NCI-H2029 (cell line): ENCODE measurements around the gene ZACN.

ENCODE experiments used
- DNase-seq: peaks from one replicate; lab custom pipeline; 2025; lab: John Stamatoyannopoulos, UW

Gene ZACN

DNA sequence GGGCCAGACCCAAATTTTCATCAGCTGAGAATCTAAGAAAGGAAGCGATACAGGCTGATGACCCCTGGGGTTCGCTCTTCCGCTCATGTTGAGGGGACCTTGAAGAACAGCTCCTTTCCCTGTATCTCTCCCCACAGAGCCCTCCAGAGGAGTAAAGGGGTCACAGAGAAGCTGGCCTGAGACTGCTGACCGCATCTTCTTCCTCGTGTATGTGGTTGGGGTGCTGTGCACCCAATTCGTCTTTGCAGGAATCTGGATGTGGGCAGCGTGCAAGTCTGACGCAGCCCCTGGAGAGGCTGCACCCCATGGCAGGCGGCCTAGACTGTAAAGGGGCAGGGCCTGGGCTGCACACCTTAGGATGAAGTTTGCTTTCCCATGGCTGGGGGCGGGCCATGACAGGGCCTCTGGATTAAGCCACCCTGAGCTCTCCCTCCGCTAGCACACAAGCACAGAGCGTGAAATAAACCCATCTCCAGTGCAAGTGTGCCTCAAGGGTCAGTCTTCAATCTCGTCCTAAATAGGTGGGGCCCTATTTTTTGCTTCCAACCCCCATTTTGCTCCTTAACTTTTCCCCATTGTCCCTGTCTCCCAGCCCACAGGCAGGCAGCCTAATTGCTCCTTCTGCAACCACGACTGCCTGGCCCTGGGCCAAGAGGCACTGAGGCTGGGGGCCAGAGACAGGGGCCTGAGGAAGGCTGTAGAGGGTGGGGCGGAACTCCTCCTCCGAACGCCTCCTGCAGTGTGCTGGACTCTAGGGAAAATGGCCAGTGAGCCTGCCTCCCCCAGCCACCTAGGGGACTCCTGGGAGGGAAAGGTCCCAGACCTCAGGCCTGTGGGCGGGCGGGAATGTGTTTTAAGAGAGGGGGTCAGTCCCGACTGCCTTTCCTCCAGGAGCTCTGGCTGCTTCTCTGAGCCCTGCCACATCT, 3.6 kb downstream of the ZACN start:
- no peak for DNase-seq

DNA sequence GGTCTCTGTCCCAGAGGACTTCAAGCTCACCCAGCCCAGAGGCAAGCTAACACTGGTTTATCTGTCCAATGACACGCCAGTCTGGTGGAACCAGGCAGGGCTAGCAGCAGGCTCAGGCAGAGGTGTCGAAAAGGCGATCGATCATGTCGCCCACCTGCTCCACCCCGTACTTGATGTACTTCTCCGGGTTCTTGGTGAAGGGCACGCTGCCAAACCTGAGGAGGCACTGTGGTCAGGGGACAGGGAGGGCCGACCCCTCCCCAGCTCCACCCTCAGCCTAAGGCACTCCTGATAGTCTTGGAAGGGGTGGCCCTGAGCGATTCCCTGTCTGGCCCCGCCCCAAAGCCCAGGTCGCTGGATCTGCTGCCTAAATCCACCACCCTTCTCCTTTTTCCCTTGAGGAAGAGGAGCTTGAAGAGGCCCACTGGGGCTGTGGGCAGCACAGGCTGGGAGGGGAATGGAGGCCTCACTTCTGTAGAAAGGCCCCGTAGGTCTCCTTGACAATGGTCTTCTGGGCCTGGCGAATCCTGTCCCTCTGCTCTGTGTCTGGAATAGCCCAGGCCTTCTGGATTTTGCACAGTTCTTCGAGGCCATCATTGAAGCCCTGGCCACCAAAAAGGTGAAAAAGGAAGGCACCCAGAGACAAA, 4.7 kb downstream of the ZACN start:
- DNase-seq, result no peak

DNA sequence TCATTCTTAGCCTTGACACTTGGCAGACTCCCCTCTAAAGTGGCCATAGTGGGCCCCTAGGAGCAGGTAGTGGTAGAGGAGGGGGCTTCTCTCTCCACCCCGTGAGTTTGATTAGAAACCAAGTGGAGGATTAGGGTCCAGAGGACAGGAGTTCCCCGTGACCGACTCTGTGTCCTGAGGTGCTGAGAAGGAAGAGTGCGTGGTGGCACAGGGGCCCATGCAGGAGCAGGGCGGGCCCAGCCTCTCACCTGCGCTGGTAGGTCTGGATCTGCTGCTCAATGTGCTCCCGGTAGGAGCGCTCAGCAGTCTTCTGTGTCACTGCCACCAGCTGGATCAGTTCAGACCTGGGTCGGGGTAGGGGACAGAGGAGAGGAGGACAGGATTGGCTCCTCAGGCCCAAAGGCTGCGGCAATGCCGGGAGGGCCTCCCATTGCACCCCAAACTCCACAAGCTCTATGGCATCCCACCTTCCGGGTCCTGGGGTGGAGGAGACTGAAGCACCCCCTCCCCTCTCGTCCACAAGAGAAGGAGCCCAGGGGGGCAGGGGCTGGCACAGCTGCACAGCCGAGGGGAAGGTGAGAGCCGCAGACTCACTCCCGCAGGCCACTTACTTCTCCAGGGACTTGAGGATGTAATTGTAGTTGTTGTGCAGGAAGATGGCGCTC, 6.2 kb downstream of the ZACN start:
- DNase-seq, result no peak

DNA sequence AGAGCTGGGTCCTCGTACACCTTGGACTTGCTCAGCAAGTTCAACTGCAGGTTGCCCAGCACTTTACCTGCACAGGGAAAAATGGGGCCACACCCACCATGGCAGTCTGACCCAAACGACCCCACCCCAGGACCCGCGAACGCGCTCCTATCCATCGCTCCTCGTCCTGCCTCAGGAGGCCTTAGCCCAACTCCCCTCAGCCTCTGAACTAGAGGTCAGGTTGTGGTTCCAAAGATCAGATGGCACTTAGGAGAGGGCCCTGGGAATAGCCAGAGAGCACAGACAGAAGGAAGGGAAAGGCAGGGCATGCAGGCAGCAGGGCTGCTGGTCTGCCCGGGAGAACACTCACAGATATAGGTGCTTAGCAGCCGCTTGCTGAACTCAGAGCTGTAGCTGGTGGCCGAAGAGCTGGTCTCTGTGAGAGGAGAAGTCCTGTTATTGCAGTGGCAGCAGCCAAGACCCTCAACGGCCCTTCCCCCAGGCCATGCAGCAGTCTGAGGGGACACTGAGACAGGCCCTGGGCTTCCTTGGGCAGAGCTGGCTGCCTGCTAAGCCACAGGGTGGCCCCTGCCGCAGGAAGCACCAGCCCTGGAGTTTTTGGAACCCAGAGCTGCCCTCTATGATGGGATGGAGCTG, 6.9 kb downstream of the ZACN start:
- no peak for DNase-seq

DNA sequence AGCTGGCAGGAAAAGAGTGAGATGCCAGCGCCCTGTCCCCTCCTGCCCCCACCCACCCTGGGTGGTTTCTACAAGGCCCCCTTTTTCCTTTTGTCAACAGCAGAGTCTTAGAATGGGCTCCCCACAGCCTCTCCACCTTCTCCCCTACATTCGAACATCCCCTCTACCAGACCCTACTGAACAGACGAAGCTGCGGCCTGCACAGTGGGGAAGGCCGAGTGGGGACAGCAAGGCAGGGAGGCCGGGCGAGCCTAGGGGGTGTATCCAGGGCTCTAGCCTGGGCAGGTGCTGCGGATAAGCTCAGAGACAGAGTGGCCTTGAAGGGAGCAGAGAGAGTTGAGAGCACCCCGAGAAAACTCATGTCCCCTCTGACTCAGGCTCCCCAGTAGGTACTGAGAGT, 7.4 kb downstream of the ZACN start:
- DNase-seq, result no peak

DNA sequence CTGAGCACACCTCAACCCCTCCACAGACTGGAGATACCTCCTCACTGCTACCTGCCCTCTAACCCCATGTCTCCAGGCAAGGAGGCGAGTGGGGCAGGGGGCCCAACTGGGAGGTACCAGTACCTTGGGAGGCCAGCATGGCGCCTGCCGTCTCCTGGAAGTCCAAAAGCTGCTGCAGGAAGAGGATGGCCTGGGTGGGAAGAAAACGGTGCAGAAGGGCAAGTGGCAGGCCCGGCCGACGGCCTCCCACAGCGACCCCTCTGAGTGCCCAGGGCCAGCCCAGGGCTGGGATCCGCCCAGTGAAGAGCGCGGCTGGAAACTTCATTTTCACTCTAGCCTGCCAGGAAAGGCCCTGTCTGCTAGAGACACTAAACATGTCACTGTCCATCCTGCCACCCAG, 8.5 kb downstream of the ZACN start:
- no peak for DNase-seq

DNA sequence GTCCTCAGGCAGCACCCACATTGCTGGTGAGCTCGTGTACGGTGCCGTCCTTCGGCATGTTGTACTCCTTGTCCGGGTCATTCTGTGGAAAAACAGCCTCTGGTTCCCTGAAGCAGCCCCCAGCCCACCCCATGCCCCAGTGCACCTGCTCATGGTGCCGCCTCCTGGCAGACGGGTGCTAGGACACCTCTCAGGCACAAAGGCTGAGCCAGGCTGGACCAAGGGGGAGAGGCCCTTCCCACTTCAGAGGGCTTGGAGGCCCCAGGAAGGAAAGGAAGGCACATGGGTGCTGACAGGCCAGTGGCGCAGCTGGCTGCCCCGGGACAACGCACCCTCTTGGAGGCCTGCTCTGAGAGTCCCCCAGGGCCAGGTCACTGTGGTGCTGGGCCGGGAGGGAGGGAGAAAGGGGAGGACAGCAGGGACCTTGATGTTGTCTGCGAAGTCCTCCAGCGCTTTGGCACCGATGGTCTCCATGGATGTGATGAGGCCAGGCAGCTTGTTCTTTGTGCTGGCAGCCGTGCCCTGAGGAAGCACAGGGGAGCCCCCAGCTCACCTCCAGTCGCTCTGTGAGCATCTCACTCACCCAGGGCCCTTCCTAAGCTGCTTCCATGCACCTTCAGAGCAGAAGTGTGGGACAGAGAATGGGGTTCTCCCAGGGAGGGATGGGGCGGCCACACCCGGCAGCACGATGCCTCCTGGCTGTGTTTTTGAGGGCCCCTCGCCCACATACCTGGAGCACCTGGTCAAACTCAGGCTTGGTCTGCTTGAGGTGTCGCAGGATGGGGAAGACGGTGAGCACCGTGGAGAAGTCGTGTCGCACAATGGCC, 9.3 kb downstream of the ZACN start:
- DNase-seq, result no peak

DNA sequence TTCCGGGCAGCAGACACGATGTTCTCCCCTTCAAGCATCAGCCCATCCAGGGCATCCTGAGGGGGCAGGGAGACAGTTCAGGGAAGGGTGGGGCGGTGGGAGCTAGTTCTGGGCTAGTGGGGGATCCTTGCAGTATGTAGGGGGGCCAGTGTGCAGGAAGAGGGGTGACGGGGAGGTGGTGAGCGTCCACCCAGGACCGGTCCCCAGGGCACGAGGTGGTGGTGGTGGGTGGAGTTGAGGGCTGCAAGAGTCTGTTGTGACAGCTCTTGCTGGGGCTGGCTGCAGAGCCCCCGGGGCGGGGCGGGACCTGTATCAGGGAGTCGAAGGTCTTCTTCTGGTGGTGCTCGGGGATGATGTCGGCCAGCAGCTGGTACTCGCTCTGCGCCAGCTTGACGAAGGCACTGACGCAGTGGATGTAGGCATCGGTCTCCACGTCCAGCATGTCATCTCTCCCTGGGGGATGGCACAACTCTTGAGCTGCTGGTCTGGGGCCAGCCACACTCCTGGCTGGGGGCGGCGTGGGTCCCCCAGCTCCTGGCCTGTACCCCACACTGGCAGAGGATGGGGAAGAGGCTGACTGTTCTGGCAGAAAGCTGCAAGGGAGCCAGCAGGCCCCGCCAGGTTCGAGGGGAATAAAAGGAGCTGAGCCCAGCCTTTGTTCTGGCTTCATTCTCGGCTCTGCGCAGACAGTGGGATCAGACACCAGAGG, 10.0 kb downstream of the ZACN start:
- DNase-seq, result no peak

DNA sequence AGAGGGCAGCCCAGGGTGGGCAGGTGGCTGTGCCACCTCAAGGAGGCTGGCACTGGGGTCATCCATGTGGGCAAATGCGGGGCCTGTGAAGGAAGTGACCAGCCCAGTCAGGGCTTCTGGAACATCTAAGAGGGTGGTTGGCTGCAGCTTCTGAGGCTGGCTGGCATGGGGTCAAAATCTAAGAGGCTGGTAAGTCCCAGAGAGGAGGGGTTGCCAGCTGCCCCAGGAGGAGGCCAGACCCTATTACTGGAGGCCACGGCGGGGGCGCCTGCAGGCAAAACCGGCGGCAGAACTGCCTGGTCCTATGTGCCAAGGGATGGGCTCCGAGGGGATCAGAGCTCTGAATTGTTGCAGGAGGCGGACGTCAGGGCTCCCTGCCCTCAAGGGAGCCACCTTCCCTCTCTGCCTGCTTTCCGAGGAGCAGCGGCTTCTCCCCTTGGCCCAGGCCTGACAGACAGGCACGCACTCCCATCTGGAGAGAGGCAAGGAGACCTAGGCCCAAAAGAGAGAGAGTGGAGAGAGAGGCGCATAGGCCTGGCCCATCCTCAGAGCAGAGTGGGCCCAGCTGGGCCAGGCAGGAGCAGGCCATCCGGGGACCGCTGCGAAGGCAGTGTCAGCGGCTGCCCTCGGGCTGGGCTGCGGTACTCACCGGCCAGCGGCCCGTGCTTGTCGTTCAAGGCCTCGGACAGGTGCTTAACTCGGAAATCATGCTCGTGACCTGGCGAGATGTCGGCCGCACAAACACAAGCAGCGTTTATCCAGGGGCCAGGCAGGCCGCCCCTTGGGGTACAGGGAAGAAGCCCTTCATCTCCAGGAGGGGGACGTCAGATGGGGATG, 10.9 kb downstream of the ZACN start:
- no peak for DNase-seq

DNA sequence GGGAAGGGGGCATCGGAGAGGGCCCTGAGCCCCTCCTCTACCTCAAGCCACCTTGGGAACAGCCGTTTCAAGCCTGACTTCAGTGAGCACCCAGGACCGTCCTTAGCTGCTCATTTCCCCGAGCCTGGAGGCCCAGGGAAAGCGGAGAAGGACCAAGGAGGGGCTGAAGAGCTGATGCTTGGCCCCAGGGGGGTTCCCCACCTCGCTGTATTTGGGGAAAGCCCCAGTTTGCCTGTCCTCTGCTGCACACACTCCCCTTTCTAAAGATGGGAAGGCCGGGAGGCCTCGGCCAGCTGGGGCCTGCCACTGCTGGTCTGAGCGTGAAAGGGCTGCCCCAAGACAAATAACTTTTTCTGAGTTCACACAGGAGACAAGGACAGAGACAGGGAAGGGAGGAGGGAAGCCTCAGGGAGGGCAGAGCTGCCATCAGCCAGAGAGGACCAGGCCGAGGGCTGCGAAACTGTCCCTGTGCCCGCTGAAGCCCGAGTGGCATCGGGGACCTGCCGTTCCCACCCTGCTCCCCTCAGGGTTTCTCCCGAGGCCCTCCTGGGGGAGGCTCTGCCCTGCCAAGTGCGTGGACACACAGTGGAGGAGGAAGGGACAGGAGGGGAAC, 11.6 kb downstream of the ZACN start:
- no peak for DNase-seq

DNA sequence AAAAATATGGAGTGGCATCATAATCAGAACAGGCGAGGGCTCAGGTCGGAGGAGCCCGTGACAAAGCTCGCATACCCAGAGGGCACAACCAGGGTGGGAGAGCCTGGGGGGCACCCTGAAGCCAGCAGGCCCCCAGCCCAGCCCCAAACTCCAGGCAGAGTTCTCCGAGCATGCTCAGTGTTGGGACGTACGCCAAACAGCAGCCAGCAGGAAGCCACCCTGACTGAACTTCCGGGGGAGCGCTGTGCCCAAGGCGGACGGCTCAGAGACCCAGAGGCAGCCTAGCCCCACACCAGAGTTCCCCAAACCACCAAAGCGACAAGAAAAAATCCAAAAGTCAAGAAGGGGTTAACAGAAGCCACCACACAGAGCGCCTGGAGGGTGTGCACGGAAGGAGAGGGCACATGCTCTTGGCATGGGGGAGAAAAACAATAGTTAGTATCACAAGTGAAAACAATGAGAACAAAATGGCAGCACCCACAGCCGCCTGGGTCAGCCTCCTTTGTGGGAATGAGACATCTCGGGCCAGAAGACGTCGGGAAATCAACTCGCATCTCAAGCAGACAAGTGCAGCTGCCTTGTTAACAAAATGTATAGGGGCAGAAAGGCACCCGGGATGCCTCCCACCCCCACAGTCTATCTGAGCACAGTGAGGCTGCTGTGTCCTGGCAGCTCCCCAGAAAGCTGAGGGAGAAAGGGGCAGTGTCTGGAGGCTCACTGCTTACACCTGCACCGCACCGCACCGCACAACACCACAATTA, 12.7 kb downstream of the ZACN start:
- no peak for DNase-seq

DNA sequence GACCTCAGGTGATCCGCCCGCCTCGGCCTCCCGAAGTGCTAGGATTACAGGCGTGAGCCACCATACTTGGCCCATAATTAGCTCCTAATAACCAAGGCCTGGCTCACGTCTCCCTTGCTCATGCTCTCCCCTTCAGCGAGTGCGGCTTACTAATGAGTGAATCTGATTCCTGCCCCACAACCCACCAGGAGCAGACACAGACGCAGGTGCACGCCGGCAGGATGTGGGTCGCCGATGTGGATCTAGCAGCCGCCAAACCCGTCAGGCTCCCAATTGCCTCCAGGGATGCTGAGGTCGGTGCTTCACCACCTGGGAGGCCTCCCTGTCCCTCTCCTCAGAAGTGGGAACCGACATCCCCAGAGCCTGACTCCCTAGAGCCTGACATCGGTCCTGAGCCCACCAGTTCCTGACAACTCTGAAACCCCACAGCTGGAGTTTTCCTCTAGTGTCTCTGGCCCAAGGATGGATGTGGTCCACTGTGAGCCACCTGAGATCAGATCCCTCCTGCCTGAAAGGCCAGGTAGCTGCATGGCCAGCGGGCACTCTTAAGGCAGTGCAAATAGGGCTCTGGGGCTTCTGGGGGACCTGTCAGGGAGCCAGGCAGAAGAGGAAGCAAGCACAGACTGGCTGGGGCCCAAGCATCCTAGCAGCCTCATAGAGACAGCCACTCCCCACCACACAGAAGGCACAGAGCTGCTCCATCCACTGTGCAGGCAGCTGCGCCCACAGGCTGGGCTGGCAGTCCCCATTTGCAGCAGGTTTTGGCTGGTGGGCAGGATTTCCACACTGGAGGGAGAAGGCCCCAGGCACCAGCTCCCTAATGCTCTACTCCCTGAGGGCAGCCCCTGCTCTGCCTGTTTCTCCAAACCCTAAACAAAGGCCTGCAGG, 13.8 kb downstream of the ZACN start:
- no peak for DNase-seq

DNA sequence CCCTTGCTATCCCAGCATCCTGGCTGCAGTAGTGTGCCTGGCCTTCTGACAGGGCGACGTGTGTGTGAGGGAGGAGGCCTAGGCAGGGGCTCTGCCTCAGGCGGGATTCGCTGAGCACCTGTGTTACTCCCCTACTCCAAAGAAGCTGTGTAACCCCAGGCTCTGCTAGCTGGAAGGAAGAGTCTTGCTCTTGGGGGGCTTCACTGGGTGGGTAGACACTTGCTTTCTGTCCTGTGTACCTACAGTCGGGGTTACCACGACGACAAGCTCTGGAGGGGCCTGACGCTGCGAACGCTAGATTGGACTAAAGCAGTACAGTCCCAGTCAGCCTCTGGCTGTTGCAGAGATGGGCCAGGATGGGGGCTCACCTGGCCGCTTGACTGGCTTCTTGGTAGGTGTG, 15.1 kb downstream of the ZACN start:
- DNase-seq, result no peak

DNA sequence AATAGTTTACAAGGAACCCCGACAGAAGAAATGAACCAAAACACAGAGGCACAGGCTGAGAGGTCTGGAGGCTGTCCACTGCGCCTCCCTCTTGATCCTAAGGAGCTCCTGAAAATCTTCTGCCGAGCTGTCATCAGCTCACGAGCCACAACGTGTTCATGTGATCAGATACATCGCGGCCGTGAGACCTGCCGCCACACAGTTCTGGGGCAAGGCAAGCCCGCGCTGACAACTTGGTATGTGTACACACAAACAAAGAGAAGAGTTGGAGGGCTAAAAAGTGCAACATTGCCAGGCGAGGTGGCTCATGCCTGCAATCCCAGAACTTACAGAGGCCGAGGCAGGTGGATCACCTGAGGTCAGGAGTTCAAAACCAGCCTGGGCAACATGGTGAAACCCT, 17.0 kb downstream of the ZACN start:
- DNase-seq, result no peak

DNA sequence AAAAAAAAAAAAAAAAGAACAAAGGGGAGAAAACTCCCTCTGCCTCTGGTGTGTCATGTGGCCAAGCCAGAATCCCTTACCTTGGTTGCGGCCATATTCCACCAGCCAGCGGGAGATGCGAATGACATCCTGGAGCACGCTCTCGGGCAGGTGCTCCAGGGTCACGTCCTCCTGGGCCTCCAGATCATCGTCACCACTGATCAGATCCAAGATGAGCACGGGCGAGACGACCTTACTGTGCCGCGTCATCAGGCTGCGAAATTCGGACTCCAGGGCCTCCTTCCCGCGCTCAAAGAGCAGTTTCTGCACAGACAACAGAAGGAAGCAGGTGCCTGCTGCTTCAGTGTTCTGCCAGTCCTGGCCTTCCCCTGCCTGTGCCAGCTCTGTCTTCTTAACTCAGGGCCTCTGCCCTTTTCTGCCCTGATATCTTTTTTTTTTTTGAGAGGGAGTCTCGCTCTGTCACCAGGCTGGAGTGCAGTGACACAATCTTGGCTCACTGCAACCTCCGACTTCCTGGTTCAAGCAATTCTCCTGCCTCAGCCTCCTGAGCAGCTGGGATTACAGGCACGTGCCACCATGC, 18.8 kb downstream of the ZACN start:
- no peak for DNase-seq

DNA sequence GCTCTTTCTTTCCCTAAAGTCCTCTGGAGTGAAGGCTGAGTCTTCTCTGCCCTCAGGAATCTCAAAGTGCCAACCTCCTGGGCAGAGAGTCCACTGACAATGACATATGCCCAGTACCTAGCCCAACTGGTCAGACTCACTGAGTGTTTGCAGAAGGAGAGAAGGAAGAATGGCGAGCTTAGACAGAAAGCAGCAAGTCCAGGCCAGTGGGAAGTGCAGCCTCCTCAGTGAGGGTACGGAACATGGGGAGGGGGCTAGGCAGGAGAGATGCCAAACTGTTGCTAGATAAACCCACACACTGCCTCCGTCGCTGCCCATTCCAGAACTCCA, 23.9 kb downstream of the ZACN start:
- DNase-seq, result no peak

DNA sequence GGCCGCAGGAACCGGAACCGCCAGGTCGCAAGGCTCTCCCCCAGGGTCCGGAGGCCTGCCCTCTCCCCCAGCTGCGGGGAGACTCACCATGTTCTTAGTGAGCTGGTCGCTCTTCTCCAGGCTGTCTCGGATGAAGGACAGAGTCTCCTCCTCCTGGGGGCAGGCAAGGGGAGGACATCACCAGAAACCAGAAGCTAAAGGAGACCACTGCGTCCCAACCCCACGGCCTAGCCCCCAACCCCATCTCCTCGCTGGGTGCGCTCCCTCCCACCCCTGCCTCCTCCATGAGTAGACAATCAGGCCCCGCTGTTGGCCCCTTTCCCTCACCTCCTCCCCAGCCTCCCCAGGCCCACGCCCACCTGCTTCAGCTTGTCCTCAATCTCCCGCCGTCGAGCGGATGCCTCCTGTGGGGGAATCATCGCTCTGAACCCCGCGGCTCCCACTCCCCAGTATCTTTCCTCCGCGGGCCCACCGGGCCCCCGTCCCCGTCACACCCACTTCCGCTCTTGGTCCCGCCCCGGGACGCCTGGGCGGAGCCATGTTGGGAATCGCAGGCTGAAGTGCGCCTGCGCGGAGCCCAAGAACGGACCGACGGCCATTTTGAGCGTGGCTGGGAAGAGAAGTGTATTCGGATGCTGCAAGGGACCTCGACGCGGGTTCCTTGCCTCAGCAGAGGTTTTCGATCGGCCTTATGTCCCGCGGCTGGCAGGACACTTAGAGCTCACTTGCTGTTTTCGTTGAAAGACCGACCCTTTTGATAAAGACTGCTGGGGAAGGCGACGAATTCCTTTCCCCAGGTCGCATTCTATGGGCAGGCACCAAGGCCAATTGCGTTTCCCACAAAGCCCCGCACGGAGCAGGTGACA, 24.5 kb downstream of the ZACN start, which contains the start of gene EXOC7:
EXOC7 (minus strand) TSS at position 514 of the 866 bp plus-strand sequence; CDS start at position 419, 95 bp downstream.
- DNase-seq, result peak; percentile 74
